ENCODE results near the gene ABTB1. TPM values are rescaled to one million over a fixed set of nuclear protein-coding genes. Genes with fewer than 3 reads are reported as not detected.

The ABTB1 gene
- total and polyA plus RNA-seq, 2 donors (not counting 1 experiment from before 2014, with no cell fraction given) = 141 to 259 TPM

DNA sequence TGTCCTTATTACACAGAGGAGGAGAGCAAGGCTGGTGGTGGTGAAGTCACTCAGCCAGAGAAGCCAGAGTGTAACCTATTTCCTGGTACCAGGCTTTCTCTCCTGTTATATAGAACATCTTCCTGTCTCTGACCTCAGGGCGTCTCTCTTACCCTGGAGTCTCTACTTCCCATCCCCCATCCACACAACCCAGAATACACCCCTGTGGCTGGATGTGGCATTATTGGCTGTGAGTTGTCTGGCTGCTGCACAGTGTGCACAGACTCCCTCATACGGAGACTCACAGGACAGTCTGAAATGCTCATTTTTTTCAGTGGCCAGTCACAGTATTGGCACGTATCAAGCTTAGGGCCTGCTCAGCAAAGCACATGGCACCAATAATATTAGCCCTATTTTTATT lies 35.2 kb upstream of the ABTB1 start:
- WGBS (ENCODE audit: insufficient coverage) = 94% methylated on average over 2 of the region's 3 CpGs
- H3K27me3 Mint-ChIP-seq = no peaks in the 10 kb centered on the region
- no peaks in the 10 kb centered on the region for H3K27me3 ChIP-seq (replicated peaks in 1 of 4; ENCODE audit: control extremely low read depth in 1 of 4, control insufficient read depth in 3 of 4, insufficient read depth in 4 of 4, low read length in 3 of 4)
- CTCF ChIA-PET = no interaction called here
- DNase-seq = no peak
- no peak overlapping the region for H3K4me3 Mint-ChIP-seq
- H3K27ac ChIP-seq (ENCODE audit: low read length in 2 of 2) = no peak overlapping the region
- POLR2A ChIA-PET = no interaction called here
- H3K36me3 ChIP-seq (replicated peaks in 1 of 2; ENCODE audit: control extremely low read depth in 1 of 2, control insufficient read depth in 1 of 2, extremely low read depth in 1 of 2, insufficient read depth in 2 of 2, low read length in 1 of 2) = no peaks in the 10 kb centered on the region
- H3K9me3 ChIP-seq (ENCODE audit: control extremely low read depth in 1 of 3, control insufficient read depth in 2 of 3, insufficient read depth in 1 of 3, low read length in 2 of 3) = no peaks in the 10 kb centered on the region
- H3K4me3 ChIP-seq (ENCODE audit: control extremely low read depth in 1 of 5, extremely low read depth in 1 of 5, insufficient read depth in 1 of 5, low read depth in 2 of 5, low read length in 4 of 5) = no peak overlapping the region
- no peak for ATAC-seq (ENCODE audit: low read depth)
- TF ChIP-seq CTCF (IDR thresholded peaks at IDR 0.05) = no peak
- TF ChIP-seq EZH2 (IDR thresholded peaks at IDR 0.05; ENCODE audit: borderline replicate concordance, insufficient read depth, low read depth, low read length, poor library complexity, severe bottlenecking) = no peak
- no peaks in the 10 kb centered on the region for H4K20me1 ChIP-seq (ENCODE audit: control insufficient read depth, insufficient read depth, low read length, poor library complexity, severe bottlenecking)
- H3K4me1 Mint-ChIP-seq = no peaks in the 10 kb centered on the region
- H2AFZ ChIP-seq (ENCODE audit: insufficient read depth, low read depth, low read length, poor library complexity, severe bottlenecking) = no peak overlapping the region
- H3K4me2 ChIP-seq (replicated peaks; ENCODE audit: low read depth, low read length, poor library complexity, severe bottlenecking) = no peak overlapping the region
- no peaks in the 10 kb centered on the region for H3K79me2 ChIP-seq (ENCODE audit: control insufficient read depth, insufficient read depth, low read length)
- no peak overlapping the region for H3K9ac ChIP-seq (ENCODE audit: low read length)
- H3K4me1 ChIP-seq (ENCODE audit: control insufficient read depth in 2 of 2, insufficient read depth in 2 of 2, low read length in 2 of 2) = no peaks in the 10 kb centered on the region
- intact Hi-C loops (cut with micrococcal nuclease) = no loop called here
- H3K27ac Mint-ChIP-seq = no peak overlapping the region
- no peaks in the 10 kb centered on the region for H3K9me3 Mint-ChIP-seq (ENCODE audit: insufficient read depth)

DNA sequence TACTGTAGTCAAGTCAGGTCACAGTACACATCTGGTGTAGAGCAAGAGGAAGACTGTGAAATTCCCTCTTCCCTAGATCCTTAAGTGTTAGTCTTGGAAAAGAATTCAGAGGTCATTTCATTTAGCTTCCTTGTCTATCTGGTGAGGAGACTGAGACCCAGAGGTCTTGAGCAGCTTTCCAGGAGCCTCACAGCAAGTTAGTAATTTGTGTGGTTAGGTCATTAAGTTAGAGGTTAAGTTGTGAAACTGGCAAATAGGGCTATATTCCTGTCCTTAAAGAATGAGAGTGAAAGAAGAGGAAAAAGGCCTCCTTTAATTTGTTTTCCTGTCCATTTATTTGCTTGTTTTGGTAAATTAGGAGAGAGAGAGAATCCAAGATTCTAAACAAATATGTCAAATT lies 34.8 kb upstream of the ABTB1 start:
- Histone ChIP-seq H3K4me2 (replicated peaks; ENCODE audit: low read depth, low read length, poor library complexity, severe bottlenecking) (no peak overlapping the region), H3K27ac (ENCODE audit: low read length in 2 of 2) (no peak overlapping the region), H2AFZ (ENCODE audit: insufficient read depth, low read depth, low read length, poor library complexity, severe bottlenecking) (no peak overlapping the region), H3K27me3 (replicated peaks in 1 of 4; ENCODE audit: control extremely low read depth in 1 of 4, control insufficient read depth in 3 of 4, insufficient read depth in 4 of 4, low read length in 3 of 4) (no peaks in the 10 kb centered on the region), H3K4me3 (ENCODE audit: control extremely low read depth in 1 of 5, extremely low read depth in 1 of 5, insufficient read depth in 1 of 5, low read depth in 2 of 5, low read length in 4 of 5) (no peak overlapping the region), H3K36me3 (replicated peaks in 1 of 2; ENCODE audit: control extremely low read depth in 1 of 2, control insufficient read depth in 1 of 2, extremely low read depth in 1 of 2, insufficient read depth in 2 of 2, low read length in 1 of 2) (no peaks in the 10 kb centered on the region), H3K9ac (ENCODE audit: low read length) (no peak overlapping the region), H3K9me3 (ENCODE audit: control extremely low read depth in 1 of 3, control insufficient read depth in 2 of 3, insufficient read depth in 1 of 3, low read length in 2 of 3) (no peaks in the 10 kb centered on the region), H3K4me1 (ENCODE audit: control insufficient read depth in 2 of 2, insufficient read depth in 2 of 2, low read length in 2 of 2) (no peaks in the 10 kb centered on the region), H3K79me2 (ENCODE audit: control insufficient read depth, insufficient read depth, low read length) (no peaks in the 10 kb centered on the region), H4K20me1 (ENCODE audit: control insufficient read depth, insufficient read depth, low read length, poor library complexity, severe bottlenecking) (no peaks in the 10 kb centered on the region)
- no peaks in the 10 kb centered on the region for H3K9me3 Mint-ChIP-seq (ENCODE audit: insufficient read depth)
- no peaks in the 10 kb centered on the region for H3K27me3 Mint-ChIP-seq
- DNase-seq (no peak), ATAC-seq (ENCODE audit: low read depth) (no peak)
- TF ChIP-seq EZH2 (IDR thresholded peaks at IDR 0.05; ENCODE audit: borderline replicate concordance, insufficient read depth, low read depth, low read length, poor library complexity, severe bottlenecking) = no peak
- TF ChIP-seq CTCF (IDR thresholded peaks at IDR 0.05) = no peak
- intact Hi-C loops (cut with micrococcal nuclease) = no loop called here
- H3K27ac Mint-ChIP-seq = no peak overlapping the region
- no peak overlapping the region for H3K4me3 Mint-ChIP-seq
- ChIA-PET CTCF (no interaction called here), POLR2A (no interaction called here)
- no peaks in the 10 kb centered on the region for H3K4me1 Mint-ChIP-seq
